Muscle layer of duodenum (tissue), 2 donors: ENCODE data around the gene SEMA6C.
"Not testable (repeated sequence)": the region's sequence is repeated elsewhere in the genome, so short reads cannot be mapped to it uniquely, and the experiment has no call there.

Experiments used
- H3K27ac ChIP-seq: one replicate; pipeline ENCODE4 v1.7.0; 2013; ENCODE audit warnings: mild to moderate bottlenecking, low read length
- H3K27me3 ChIP-seq: one replicate; pipeline ENCODE4 v1.7.0; 2013; ENCODE audit warnings: low read depth, mild to moderate bottlenecking, control low read depth, low read length
- H3K36me3 ChIP-seq, 2 donors: one replicate each; pipeline ENCODE4 v1.7.0; 2013; ENCODE audit warnings: low read length in 2 of 2, control low read depth in 1 of 2, mild to moderate bottlenecking in 1 of 2; ENCODE audit not compliant: insufficient read depth in 2 of 2, control insufficient read depth in 1 of 2
- H3K4me1 ChIP-seq, 2 donors: one replicate each; pipeline ENCODE4 v1.7.0; 2013; ENCODE audit warnings: low read length in 2 of 2, mild to moderate bottlenecking in 2 of 2, control low read depth in 1 of 2, moderate library complexity in 1 of 2; ENCODE audit not compliant: insufficient read depth in 2 of 2, control insufficient read depth in 1 of 2
- H3K4me3 ChIP-seq, 2 donors: one replicate each; pipeline ENCODE4 v1.7.0; 2013; ENCODE audit warnings: low read length in 2 of 2, low read depth in 1 of 2, mild to moderate bottlenecking in 1 of 2
- H3K9me3 ChIP-seq, 2 donors: one replicate each; pipeline ENCODE4 v1.7.0; 2013; ENCODE audit warnings: low read length in 2 of 2, control low read depth in 1 of 2, mild to moderate bottlenecking in 1 of 2; ENCODE audit not compliant: control insufficient read depth in 1 of 2
- donor health status: healthy.

Gene SEMA6C, protein sequence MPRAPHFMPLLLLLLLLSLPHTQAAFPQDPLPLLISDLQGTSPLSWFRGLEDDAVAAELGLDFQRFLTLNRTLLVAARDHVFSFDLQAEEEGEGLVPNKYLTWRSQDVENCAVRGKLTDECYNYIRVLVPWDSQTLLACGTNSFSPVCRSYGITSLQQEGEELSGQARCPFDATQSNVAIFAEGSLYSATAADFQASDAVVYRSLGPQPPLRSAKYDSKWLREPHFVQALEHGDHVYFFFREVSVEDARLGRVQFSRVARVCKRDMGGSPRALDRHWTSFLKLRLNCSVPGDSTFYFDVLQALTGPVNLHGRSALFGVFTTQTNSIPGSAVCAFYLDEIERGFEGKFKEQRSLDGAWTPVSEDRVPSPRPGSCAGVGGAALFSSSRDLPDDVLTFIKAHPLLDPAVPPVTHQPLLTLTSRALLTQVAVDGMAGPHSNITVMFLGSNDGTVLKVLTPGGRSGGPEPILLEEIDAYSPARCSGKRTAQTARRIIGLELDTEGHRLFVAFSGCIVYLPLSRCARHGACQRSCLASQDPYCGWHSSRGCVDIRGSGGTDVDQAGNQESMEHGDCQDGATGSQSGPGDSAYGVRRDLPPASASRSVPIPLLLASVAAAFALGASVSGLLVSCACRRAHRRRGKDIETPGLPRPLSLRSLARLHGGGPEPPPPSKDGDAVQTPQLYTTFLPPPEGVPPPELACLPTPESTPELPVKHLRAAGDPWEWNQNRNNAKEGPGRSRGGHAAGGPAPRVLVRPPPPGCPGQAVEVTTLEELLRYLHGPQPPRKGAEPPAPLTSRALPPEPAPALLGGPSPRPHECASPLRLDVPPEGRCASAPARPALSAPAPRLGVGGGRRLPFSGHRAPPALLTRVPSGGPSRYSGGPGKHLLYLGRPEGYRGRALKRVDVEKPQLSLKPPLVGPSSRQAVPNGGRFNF

DNA sequence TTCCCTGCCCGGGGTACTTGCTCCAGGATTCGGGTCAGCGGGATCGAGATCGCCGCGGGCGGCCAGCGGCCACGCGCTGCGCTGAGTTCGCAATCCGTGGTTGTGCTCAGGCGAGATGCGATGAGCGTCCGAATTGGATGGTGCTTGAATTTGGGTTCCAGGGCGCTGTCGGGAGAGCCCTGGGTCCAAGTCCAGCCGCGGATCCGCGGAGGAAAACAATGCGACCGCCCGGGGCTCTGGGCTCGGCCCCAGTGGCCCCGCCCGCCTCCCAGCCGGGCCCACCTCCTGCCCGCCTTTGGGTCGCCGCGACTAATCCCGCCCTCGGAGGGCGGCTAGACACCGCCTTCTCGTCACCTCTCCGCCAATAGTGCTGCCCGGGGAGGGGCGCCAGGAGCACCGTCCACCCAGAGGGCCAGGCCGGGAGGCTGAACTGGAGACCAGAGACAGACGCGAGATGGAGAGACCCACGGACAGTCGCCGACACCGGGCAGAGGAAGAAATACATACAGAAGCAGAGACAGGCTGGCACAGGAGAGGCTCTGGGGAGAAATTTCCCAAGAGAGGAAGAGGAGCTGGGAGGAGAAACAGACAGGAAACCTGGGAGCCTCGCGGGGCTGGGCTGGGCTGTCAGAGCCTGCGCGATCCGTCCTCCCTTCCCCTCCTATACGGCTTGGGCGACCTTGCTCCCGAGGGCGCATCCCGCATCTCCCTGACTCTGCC, at the start of gene SEMA6C:
SEMA6C (minus strand) TSS at position 220 of the 720 bp plus-strand sequence. CDS start 4,010 bp downstream, outside the sequence.
- Histone ChIP-seq H3K4me1 (peaks cover 0 to 40% of the 10 kb centered on the region in 2 donors), H3K27ac (peak within 1 kb of the TSS; percentile 82), H3K27me3 (no peaks in the 10 kb centered on the region), H3K36me3 (no peaks in the 10 kb centered on the region), H3K9me3 (no peaks in the 10 kb centered on the region), H3K4me3 (peak within 1 kb of the TSS; percentile 74 to 92)

DNA sequence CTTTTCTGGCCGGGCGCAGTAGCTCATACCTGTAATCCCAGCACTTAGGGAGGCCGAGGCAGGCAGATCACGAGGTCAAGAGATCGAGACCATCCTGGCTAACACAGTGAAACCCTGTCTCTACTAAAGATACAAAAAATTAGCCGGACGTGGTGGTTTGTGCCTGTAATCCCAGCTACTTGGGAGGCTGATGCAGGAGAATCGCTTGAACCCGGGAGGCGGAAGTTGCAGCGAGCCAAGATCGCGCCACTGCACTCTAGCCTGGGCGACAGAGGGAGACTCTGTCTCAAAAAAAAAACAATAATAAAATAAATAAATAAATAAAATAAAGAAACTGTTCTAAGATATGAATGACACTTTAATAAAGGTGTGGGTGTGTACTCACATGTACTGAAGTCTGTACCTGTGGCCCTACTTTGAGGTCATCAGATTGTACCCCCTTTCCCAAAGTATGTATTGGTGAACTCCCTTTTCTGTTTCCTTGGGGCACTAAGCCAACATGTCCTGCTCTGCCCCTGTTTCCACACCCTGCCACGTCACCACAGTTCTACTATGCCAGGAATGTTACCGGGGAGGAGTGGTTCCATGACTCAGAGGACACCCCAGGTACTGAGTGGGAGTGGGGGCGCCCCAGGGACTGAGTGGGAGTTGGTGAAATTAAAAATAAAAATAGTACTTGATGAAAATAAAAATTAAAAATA, 48.6 kb upstream of the SEMA6C start:
- not testable (repeated sequence) for H3K27me3 ChIP-seq, H3K27ac ChIP-seq, H3K9me3 ChIP-seq, H3K4me1 ChIP-seq, H3K4me3 ChIP-seq
- H3K36me3 ChIP-seq: peaks cover 0 to 12% of the 10 kb centered on the region in 2 donors

DNA sequence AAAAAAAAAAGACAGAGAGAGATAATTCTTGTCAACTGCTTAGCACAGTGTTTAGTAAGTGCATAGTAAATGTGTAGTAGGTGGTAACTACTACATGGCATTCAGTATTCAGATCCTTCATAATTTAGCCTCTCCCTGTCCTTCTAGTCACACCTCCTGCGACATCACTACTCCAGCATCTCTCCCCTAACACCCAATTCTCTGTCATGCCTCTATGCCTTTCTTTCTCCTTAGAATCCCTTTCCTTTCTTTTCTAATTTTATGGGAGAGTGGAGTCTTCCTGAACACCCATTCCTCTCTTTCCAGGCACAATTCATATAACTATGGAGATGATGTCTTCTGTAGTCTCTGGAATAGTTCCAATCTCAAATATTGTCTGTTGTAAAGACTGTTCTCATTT, 47.4 kb upstream of the SEMA6C start:
- Histone ChIP-seq H3K36me3 (peaks cover 0 to 4% of the 10 kb centered on the region in 2 donors), H3K4me3 (no peak overlapping the region), H3K27ac (no peak overlapping the region), H3K9me3 (no peaks in the 10 kb centered on the region), H3K27me3 (no peaks in the 10 kb centered on the region), H3K4me1 (peaks cover 3 to 10% of the 10 kb centered on the region in 2 donors)

DNA sequence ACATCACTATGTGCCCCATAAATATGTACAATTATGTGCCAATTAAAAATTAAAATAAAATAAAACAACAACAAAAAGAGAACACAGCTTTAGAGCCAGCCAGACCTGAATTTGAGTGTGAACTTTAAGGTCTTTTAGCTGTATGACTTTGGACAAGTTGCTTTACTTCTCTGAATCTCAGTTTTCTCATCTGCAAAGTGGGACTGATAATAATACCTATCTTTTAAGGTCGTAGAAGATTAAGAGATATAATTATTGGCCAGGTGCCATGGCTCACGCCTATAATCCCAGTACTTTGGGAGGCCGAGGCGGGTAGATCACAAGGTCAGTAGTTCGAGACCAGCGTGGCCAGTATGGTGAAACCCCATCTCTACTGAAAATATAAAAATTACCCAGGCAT, 46.9 kb upstream of the SEMA6C start:
- peaks cover 9 to 10% of the 10 kb centered on the region in 2 donors for H3K4me1 ChIP-seq
- no peaks in the 10 kb centered on the region for H3K27me3 ChIP-seq
- no peaks in the 10 kb centered on the region for H3K36me3 ChIP-seq
- H3K9me3 ChIP-seq: no peaks in the 10 kb centered on the region
- no peak overlapping the region for H3K4me3 ChIP-seq
- no peak overlapping the region for H3K27ac ChIP-seq

DNA sequence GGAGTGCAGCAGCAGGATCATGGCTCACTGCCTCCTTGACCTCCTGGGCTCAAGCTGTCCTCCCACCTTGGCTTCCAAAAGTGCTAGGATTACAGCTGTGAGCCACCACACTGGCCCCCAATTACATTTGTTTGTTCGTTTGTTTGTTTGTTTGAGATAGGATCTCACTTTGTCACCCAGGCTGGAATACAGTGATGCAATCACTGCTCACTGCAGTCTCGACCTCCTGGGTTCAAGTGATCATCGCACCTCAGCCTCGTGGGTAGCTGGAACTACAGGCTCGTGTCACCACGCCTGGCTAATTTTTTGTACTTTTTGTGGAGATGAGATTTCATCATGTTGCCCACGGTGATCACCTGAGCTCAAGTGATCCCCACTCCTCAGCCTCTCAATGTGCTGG, 45.6 kb upstream of the SEMA6C start:
- H3K27ac ChIP-seq: no peak overlapping the region
- H3K36me3 ChIP-seq: no peaks in the 10 kb centered on the region
- H3K27me3 ChIP-seq: no peaks in the 10 kb centered on the region
- no peaks in the 10 kb centered on the region for H3K9me3 ChIP-seq
- H3K4me3 ChIP-seq: no peak overlapping the region
- peaks cover 4 to 15% of the 10 kb centered on the region in 2 donors for H3K4me1 ChIP-seq

DNA sequence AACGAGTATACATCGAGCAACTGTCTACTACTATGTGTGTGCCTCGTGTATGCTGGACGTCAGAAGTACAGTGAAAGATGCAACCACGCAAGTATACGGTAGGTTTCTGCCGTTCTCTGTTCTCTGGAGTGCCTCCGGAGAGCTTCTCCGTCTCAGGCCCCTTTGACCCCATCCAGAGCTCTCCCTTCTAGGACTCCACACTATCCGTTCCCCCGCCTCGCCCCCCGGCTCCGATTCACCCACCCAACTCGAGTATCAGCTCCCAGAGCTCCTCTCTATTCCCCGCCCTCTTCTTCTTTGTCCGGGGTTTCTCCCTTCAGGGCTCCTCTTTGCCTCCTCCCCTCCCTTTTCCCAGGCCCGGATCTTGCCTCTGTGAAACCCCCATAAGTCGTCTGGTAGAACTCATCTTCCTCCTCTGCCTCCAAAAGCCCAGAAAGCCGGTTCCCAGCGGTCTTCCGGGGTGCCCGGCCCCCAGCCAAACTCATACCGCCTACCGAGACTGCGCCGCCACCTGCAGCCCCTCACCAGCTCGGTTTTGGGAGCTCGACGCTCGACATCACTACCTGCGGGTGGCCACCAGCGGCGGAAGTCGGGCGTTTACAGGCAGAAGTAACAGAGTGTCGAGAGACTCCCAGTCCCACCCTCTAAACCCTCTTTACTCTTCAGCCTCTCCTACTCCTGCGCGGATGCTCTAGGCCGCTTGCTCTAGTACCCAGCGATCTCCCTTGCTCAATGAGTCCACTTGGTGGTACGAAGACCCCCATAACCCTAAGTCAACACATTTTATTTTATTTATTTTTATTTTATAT, 43.4 kb upstream of the SEMA6C start, which contains the start of gene VPS72:
VPS72 (minus strand) TSS at position 561 of the 809 bp plus-strand sequence; CDS start at position 485, 76 bp downstream.
- H3K9me3 ChIP-seq: no peaks in the 10 kb centered on the region
- H3K4me1 ChIP-seq: peaks cover 4 to 15% of the 10 kb centered on the region in 2 donors
- no peaks in the 10 kb centered on the region for H3K27me3 ChIP-seq
- H3K36me3 ChIP-seq: peaks cover 6 to 9% of the 10 kb centered on the region in 2 donors
- H3K27ac ChIP-seq: peak within 1 kb of the TSS; percentile 89
- peak within 1 kb of the TSS; percentile 79 to 84 for H3K4me3 ChIP-seq

DNA sequence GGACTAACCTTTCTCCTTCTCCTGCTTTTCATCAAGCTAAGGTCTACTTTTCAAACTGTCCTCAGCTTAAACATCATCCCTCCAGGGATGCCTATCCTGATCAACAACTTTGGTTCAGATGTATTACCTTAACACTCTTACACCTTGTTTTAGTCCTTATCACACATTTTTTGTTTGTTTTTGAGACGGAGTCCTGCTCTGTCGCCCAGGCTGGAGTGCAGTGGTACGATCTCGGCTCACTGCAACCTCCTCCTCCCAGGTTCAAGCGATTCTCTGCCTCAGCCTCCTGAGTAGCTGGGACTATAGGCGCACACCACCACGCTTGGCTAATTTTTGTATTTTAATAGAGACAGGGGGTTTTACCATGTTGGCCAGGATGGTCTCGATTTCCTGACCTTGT, 42.2 kb upstream of the SEMA6C start:
- H3K27ac ChIP-seq: not testable (repeated sequence)
- peak overlapping the region; percentile 79 to 84 for H3K4me3 ChIP-seq

DNA sequence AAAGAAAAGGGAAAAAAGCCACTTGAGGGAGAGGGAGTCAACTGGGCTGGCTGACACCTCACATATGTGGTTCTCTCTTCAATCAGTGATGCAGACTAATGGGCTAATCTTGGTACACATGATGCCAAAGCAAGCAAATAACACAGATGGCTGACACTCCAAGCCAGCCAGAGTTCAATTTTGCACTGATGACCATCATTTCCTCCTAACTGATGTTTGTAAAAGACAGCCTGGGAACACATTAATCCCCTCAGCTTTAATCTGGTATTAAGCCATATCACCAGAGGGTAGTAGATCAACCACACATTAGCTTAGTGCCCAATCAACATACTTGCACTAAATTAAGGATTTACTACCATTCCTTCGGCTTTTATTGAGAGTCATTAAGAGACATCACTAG, 40.8 kb upstream of the SEMA6C start:
- Histone ChIP-seq H3K9me3 (no peaks in the 10 kb centered on the region), H3K27ac (no peak overlapping the region), H3K4me1 (peaks cover 4 to 15% of the 10 kb centered on the region in 2 donors), H3K27me3 (no peaks in the 10 kb centered on the region), H3K36me3 (peaks cover 25 to 30% of the 10 kb centered on the region in 2 donors), H3K4me3 (no peak overlapping the region)

More for the DNA sequence above, 42.2 kb upstream of the SEMA6C start:
- H3K27me3 ChIP-seq, H3K9me3 ChIP-seq: not testable (repeated sequence)
- peaks cover 4 to 15% of the 10 kb centered on the region in 2 donors for H3K4me1 ChIP-seq
- peaks cover 14 to 16% of the 10 kb centered on the region in 2 donors for H3K36me3 ChIP-seq

DNA sequence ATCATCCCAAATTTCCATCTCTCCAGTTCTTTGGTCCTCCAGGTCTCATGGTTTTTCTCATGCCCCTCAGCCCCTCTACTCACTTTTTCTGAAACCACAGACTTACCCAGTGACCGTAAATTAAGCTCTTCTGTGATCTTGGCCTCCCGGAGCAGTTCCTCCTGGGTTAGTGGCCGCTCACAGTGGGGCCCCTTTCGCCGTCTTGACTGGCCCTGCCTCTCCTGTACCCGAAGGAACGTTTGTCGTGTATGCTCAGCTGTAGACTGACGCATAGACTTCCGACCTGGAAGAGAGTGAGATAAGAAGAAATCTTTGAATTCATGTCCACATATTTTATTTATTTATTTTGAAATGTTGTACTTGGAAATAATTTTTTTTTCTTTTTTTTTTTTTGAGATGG, 37.8 kb upstream of the SEMA6C start:
- no peaks in the 10 kb centered on the region for H3K9me3 ChIP-seq
- H3K4me1 ChIP-seq: peaks cover 3 to 15% of the 10 kb centered on the region in 2 donors
- peaks cover 36 to 52% of the 10 kb centered on the region in 2 donors for H3K36me3 ChIP-seq
- no peak overlapping the region for H3K4me3 ChIP-seq
- H3K27me3 ChIP-seq: no peaks in the 10 kb centered on the region
- H3K27ac ChIP-seq: no peak overlapping the region
